ENCODE data around the gene GPHN.

The GPHN gene

DNA sequence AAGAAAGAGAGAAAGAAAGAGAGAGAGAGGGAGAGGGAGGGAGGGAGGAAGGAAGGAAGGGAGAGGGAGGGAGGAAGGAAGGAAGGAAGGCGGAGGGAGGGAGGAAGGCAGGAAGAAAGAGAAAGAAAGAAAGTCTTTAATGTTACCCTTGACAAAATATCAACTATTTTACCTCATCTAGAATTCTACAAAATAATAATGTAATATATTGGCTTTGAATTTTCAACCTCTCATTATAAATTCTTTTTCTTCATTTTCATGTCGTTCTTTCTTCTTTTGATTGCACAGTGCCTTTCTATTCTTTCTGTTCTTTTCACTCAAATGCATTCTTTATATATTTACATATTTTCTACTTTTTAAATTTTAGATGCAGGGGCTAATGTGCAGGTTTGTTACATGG lies 621.8 kb downstream of the GPHN start:
- CTCF ChIA-PET: no interaction called here
- no peaks in the 10 kb centered on the region for H3K4me1 Mint-ChIP-seq

DNA sequence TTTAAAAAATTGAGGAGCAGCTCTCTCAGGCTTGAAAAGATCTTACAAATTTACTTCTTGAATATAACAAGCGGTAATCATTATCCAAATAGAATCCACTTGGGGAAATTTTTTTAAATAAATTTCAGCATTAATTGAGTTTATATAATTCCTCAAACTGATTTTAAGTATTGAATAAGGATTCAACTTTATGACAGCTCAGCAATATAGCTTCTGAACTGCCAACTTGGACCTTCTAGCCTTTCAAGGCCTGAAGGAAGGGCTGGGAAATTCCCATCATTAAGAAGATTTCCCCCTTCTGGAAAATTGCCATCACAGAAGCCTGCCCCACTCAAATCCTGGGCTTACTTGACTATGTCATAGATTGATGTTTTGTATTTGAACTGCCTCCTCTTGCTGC lies 623.7 kb downstream of the GPHN start:
- peaks cover 2% of the 10 kb centered on the region for H3K4me1 Mint-ChIP-seq
- H3K9me3 Mint-ChIP-seq: no peaks in the 10 kb centered on the region
- no peak overlapping the region for H3K4me3 Mint-ChIP-seq
- no peak for DNase-seq
- no peak overlapping the region for H3K27ac Mint-ChIP-seq
- CTCF ChIA-PET: no interaction called here
- no peaks in the 10 kb centered on the region for H3K27me3 Mint-ChIP-seq
- peaks cover 1% of the 10 kb centered on the region for H3K36me3 Mint-ChIP-seq

More for the DNA sequence above, 621.8 kb downstream of the GPHN start:
- Mint-ChIP-seq H3K9me3 (no peaks in the 10 kb centered on the region), H3K4me3 (no peak overlapping the region), H3K27ac (no peak overlapping the region), H3K36me3 (peaks cover 1% of the 10 kb centered on the region), H3K27me3 (no peaks in the 10 kb centered on the region)
- no peak for DNase-seq

DNA sequence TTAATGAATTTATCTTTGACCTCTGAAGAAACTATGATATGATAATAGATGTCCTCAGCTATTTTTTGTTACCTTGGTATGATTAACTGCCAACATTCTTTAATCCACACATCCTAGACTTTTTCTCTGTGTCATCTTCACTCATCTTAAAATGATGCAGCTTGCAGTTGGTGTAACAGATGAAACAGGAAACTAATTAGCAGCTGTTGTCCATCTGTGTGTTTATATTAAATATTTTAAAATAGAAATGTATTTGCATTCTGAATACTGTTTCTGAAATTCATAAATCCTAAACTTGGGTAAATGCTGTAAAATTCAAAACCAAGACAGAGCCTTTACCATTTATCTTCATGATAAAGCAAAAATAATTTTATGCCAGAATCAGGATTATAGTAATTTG lies 625.2 kb downstream of the GPHN start:
- peaks cover 1% of the 10 kb centered on the region for H3K36me3 Mint-ChIP-seq
- no peak overlapping the region for H3K4me3 Mint-ChIP-seq
- CTCF ChIA-PET: interaction anchor here (1.9 kb wide), 1 partner anchor 14 kb away, joined by 7 read pairs; no protein-coding TSS in a partner anchor
- no peak for DNase-seq
- peaks cover 2% of the 10 kb centered on the region for H3K4me1 Mint-ChIP-seq
- no peak overlapping the region for H3K27ac Mint-ChIP-seq
- H3K27me3 Mint-ChIP-seq: no peaks in the 10 kb centered on the region
- H3K9me3 Mint-ChIP-seq: no peaks in the 10 kb centered on the region

GRCh38 chr14:67133595-67134441 lies 625.9 kb downstream of the GPHN start:
- Mint-ChIP-seq H3K27ac (no peak overlapping the region), H3K27me3 (no peaks in the 10 kb centered on the region), H3K36me3 (peaks cover 1% of the 10 kb centered on the region), H3K4me1 (peaks cover 2% of the 10 kb centered on the region), H3K4me3 (no peak overlapping the region), H3K9me3 (no peaks in the 10 kb centered on the region)
- DNase-seq: no peak
- CTCF ChIA-PET: interaction anchor here (1.9 kb wide), 1 partner anchor 15 kb away, joined by 7 read pairs; no protein-coding TSS in a partner anchor

DNA sequence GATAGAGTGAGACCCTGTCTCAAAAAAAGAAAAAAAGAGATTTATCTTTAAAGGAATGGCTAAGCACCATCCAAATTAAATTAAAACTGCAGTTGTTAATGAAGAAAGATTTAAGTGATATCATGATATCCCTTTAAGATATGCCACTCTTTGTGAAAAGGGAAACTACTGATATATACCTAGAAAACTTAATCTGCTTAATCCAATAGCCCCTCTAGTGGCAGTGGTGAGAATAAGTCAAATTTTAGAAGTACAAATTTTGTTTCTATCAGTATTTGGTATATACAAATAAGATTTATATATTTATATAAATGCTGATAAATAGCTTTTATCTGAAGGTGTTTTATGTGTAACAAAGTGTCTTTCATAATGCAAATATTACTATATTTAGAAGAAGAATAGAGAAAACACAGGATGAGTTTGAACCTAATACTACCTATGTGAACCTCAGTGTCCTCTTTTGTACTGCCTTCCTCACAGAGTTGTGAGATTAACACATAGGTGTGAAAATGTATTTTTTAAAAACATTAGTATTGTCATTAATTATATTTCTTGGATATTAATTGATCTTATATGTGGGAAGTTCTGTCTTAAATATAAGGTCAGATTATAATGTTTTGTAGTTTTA lies 629.9 kb downstream of the GPHN start:
- Mint-ChIP-seq H3K4me1 (peaks cover 2% of the 10 kb centered on the region), H3K27me3 (no peaks in the 10 kb centered on the region), H3K27ac (no peak overlapping the region), H3K36me3 (no peaks in the 10 kb centered on the region), H3K9me3 (no peaks in the 10 kb centered on the region), H3K4me3 (no peak overlapping the region)
- no peak for DNase-seq
- CTCF ChIA-PET: interaction anchor here (0.6 kb wide), 2 partner anchors 514 to 525 kb away, joined by 3 read pairs; no protein-coding TSS in a partner anchor

DNA sequence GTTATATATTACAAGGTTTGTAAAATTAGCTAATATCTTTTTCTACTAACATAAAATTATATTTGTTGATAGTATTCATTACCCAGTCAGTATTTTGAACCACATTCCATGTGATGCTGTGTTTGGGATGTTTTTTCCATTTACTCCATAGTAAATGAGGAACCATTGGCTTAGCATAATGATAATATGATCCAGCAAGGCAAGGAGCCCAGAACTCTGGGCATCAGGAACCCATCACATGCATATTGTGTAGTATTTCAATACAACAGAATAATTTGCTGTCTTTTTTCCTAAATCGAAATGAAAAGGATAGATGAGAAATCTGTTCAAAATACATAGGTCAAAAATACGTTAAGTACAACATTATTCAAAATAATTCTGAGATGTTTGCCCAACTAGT lies 632.6 kb downstream of the GPHN start:
- Mint-ChIP-seq H3K27ac (no peak overlapping the region), H3K4me1 (no peaks in the 10 kb centered on the region), H3K9me3 (no peaks in the 10 kb centered on the region), H3K4me3 (no peak overlapping the region), H3K36me3 (no peaks in the 10 kb centered on the region), H3K27me3 (no peaks in the 10 kb centered on the region)
- CTCF ChIA-PET: no interaction called here
- DNase-seq: no peak

DNA sequence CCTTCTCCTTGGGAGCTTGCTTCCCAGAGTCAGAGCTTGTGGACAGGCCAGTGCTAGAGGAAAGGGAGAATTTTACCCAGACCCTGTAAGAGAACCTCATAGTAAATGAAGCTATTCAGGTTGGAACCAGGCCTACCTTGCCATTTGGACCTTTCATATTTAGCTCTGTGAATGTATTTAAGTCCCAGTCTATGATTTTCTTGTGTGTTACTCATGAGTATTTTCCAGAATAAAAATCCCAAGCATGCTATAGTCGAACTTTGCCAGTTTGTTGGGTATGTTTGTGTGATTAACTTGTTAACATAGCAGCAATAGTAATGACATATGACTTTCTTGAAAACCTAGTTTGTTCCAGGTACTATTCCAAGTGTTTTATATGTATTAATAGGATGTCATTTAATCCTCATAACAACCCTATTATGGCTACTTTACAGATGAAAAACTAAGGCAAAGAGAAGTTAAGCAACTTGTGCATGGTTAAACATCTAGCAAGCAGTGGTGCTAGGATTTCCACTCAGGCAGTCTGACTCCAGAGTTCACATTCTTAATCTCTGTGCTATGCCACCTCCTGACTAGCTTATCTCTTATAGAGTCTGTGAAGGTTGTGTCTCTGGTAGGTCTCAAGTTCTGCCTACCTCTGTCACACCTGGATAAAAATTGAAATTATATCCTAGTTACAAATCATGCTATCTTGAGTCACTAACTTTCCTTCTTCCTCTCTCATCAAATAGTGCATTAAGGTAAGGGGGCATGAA lies 633.4 kb downstream of the GPHN start:
- Mint-ChIP-seq H3K9me3 (no peaks in the 10 kb centered on the region), H3K4me3 (no peak overlapping the region), H3K27me3 (no peaks in the 10 kb centered on the region), H3K27ac (no peak overlapping the region), H3K36me3 (no peaks in the 10 kb centered on the region), H3K4me1 (no peaks in the 10 kb centered on the region)
- DNase-seq: no peak
- CTCF ChIA-PET: no interaction called here

DNA sequence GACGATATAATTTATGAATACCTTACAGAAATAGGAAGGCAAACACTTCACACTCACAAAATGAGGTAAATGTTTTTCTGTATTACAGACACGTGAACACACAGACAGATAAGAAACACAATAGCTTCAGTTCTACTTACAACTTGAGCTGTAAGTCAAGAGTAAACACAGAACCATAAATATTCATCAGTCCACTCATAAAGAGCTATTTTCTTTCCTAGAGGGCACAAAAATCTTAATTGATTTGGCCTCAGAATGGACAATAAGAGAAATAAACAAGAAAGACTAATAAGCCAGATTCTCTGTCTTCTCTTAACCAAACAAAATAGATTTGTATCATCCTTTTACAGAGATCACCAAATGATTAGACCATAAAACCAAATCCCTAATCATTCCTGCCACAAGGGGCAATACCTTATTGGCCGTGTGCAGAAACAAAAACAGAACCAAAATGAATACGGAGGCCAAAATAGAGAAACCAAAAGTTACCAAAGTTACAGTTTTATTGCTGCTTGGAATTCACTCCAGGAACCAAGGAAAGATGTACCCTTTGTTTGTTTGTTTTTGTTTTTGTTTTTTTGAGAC lies 643.2 kb downstream of the GPHN start:
- CTCF ChIA-PET: no interaction called here
- Mint-ChIP-seq H3K4me1 (no peaks in the 10 kb centered on the region), H3K9me3 (no peaks in the 10 kb centered on the region), H3K27ac (no peak overlapping the region), H3K4me3 (no peak overlapping the region), H3K27me3 (no peaks in the 10 kb centered on the region), H3K36me3 (no peaks in the 10 kb centered on the region)
- no peak for DNase-seq

- Mint-ChIP-seq H3K9me3 (no peaks in the 10 kb centered on the region), H3K36me3 (no peaks in the 10 kb centered on the region), H3K4me1 (peaks cover 4% of the 10 kb centered on the region), H3K4me3 (no peak overlapping the region), H3K27ac (no peak overlapping the region), H3K27me3 (no peaks in the 10 kb centered on the region)
- CTCF ChIA-PET: interaction anchor here (0.6 to 1.2 kb wide), 5 partner anchors 8 to 663 kb away, joined by 3 read pairs; partner anchors contain the start of genes ATP6V1D and EIF2S1
- no peak for DNase-seq
Measured at GRCh38 chr14:67158566-67158965, 650.6 kb downstream of the GPHN start.

DNA sequence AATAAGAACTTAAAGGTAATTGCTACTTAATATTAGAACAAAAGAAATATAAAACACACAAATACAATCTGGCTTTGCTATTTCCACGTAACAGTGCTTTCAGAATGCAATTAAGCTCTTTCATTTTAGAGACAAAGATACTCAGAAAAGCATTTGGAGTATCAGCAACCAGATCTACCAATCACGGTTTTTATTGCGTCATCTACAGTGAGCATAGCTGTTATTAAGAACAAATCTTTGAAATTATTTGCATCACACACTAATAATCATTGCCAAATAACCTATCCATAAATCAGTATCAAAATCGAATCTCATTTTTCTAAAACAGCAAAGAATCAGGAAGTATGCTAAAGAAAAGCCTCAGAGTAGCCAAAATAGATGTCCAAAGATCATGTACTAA lies 654.4 kb downstream of the GPHN start:
- no peaks in the 10 kb centered on the region for H3K36me3 Mint-ChIP-seq
- H3K9me3 Mint-ChIP-seq: no peaks in the 10 kb centered on the region
- no peak overlapping the region for H3K27ac Mint-ChIP-seq
- no peaks in the 10 kb centered on the region for H3K27me3 Mint-ChIP-seq
- CTCF ChIA-PET: interaction anchor here (1.6 kb wide), 1 partner anchor 123 kb away, joined by 6 read pairs; no protein-coding TSS in a partner anchor
- H3K4me3 Mint-ChIP-seq: no peak overlapping the region
- peaks cover 4% of the 10 kb centered on the region for H3K4me1 Mint-ChIP-seq
- DNase-seq: no peak

DNA sequence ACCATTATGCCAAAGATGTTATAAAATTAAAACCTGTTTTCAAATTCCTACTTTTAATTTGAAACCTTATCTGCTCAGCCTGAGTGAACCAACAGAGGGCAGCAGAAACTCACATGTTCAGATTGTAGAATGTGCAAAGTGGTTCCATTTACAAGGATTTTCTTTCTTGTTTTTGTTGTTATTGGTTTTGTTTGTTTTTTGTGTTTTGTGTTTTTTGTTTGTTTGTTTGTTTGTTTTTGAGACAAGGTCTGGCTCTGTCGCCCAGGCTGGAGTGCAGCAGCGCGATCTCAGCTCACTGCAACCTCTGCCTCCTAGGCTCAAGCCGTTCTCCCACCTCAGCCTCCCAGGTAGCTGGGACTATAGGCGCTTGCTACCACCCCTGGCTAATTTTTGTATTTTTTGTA lies 658.5 kb downstream of the GPHN start:
- Mint-ChIP-seq H3K4me3 (no peak overlapping the region), H3K27me3 (no peaks in the 10 kb centered on the region), H3K36me3 (no peaks in the 10 kb centered on the region), H3K9me3 (no peaks in the 10 kb centered on the region), H3K27ac (no peak overlapping the region), H3K4me1 (no peaks in the 10 kb centered on the region)
- CTCF ChIA-PET: interaction anchor here (0.6 to 4.5 kb wide), 9 partner anchors 8 to 193 kb away, joined by 3 to 44 read pairs (median 3); partner anchors contain the start of genes ATP6V1D, EIF2S1 and PALS1
- peak; percentile 61 for DNase-seq

GRCh38 chr14:67167420-67168109 lies 659.6 kb downstream of the GPHN start:
- Mint-ChIP-seq H3K4me1 (no peaks in the 10 kb centered on the region), H3K27ac (no peak overlapping the region), H3K4me3 (no peak overlapping the region), H3K36me3 (peaks cover 3% of the 10 kb centered on the region), H3K9me3 (no peaks in the 10 kb centered on the region), H3K27me3 (no peaks in the 10 kb centered on the region)
- no peak for DNase-seq
- CTCF ChIA-PET: interaction anchor here (1.3 to 4.5 kb wide), 3 partner anchors 119 to 192 kb away, joined by 3 to 44 read pairs (median 13); partner anchors contain the start of genes ATP6V1D and EIF2S1

- Mint-ChIP-seq H3K9me3 (peaks cover under 1% of the 10 kb centered on the region), H3K4me1 (no peaks in the 10 kb centered on the region), H3K36me3 (peaks cover 3% of the 10 kb centered on the region), H3K4me3 (no peak overlapping the region), H3K27ac (no peak overlapping the region), H3K27me3 (no peaks in the 10 kb centered on the region)
- no peak for DNase-seq
- CTCF ChIA-PET: interaction anchor here (0.7 to 4.5 kb wide), 3 partner anchors 119 to 192 kb away, joined by 3 to 44 read pairs (median 3); partner anchors contain the start of gene ATP6V1D
Measured at GRCh38 chr14:67168110-67168441, 660.1 kb downstream of the GPHN start.

All from activated naive CD4-positive, alpha-beta T cell treated with anti-CD3 and anti-CD28 coated beads, Interleukin-2, amount 10 ng/mL, durations not matched to agents 7 days and 5 days (primary cell).